Right lobe of liver (tissue), 4 donors: ENCODE results near the gene ZSWIM1.

Experiments used
- CTCF ChIP-seq, 4 donors: fragments of 200-600 bp in 3 of 4; fragments of 450-650 bp in 1 of 4; IDR thresholded peaks; one replicate each; pipeline versions ENCODE4 v1.5.1 to v1.8.0; 2016 to 2022; ENCODE audit warnings: antibody characterized with exemption in 4 of 4, mild to moderate bottlenecking in 2 of 4
- POLR2A ChIP-seq: fragments of 450-650 bp; IDR thresholded peaks from one replicate; pipeline ENCODE4 v1.6.1; 2017; ENCODE audit warnings: antibody characterized with exemption, mild to moderate bottlenecking
- donor health status: DM: no; HTN: no; CAD: no.
- donor health status: DM: no; HTN: no; CAD: no.
- donor health status: DM: no; HTN: yes; CAD: no.

DNA sequence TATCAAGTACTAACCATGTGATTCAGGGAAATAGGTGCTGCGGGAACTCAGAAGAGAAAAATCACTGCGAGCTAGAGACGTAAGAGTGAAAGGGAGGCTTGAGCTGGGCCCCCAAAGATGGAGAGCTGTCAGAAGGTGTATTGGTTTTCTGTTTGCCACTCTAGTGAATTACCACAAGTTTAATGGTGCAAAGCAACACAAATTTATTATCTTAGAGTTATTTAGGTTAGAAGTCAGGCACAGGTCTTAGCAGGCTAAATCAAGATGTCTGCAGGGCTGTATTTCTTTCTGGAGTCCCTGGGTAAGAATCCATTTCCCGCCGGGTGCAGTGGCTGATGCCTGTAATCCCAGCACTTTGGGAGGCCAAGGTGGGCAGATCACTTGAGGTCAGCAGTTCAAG is 21.1 kb upstream of the ZSWIM1 start:
- no peak for TF ChIP-seq CTCF (IDR thresholded peaks at IDR 0.05)
- TF ChIP-seq POLR2A: no peak
